GM18517 (cell line): ENCODE data around the gene SEMA4C.

ENCODE experiments used
- ATAC-seq: cut with Tn5 transposase; IDR thresholded peaks from one replicate; pipeline ENCODE4 v1.9.1; 2021; ENCODE audit warnings: mild to moderate bottlenecking, moderate library complexity; ENCODE audit not compliant: unreplicated experiment

Gene SEMA4C

GRCh38 chr2:96844405-96844808 lies 25.5 kb downstream of the SEMA4C start:
- no peak for ATAC-seq

- no peak for ATAC-seq
These were observed 26.2 kb downstream of the SEMA4C start, which contains the start of gene ANKRD23 for GRCh38 chr2:96843538-96844268. TSS of gene ANKRD23 (minus strand) at chr2:96844021. CDS start at chr2:96843992, 29 bp downstream.

- no peak for ATAC-seq
These were observed 27.3 kb downstream of the SEMA4C start for GRCh38 chr2:96842600-96842999.

- no peak for ATAC-seq
These were observed 28.0 kb downstream of the SEMA4C start for GRCh38 chr2:96841701-96842495.

DNA sequence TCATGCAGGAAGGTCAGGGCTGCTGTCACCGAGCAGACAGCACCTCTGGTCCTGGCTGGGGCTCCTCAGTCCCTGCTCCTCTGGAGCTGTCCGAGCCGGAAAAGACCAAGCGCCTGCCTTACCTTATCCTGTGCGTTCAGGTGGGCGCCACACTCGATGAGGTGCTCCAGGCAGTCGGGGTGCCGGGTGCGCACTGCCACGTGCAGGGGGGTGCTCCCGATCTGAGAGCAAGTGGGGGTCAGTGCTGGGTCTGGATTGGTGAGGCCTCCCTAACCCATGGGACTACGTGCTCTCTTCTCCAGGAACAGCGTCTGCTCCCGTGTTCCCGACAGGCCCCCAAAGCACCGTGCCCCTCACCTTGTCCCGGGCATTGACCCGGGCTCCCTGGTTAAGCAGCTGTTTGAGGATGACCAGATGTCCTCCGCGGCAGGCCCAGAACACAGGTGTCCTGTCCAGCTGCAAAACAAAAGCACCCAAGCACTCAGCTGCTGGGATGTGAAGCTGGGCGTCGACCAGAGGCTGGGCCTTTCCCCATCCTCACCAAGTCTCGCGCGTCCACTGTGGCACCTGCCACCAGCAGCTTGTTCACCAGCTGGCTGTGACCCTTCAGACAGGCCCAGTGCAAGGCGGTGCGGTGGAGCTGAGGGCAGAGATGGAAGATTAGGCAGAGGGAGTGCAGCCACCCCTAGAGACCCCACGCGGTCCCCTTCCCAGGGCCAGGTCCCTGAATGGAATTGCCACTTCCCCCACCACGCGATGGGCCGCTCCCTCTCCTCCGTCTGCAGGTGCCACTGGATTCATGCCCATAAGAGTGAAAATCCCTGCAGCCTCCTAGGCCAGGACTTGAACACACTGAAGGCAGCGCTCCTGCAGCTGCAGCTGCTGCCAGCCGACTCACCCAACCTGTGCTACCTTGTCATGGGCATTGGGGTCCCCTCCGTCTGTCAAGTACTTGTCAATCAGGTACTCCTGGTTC lies 29.7 kb downstream of the SEMA4C start:
- no peak for ATAC-seq

DNA sequence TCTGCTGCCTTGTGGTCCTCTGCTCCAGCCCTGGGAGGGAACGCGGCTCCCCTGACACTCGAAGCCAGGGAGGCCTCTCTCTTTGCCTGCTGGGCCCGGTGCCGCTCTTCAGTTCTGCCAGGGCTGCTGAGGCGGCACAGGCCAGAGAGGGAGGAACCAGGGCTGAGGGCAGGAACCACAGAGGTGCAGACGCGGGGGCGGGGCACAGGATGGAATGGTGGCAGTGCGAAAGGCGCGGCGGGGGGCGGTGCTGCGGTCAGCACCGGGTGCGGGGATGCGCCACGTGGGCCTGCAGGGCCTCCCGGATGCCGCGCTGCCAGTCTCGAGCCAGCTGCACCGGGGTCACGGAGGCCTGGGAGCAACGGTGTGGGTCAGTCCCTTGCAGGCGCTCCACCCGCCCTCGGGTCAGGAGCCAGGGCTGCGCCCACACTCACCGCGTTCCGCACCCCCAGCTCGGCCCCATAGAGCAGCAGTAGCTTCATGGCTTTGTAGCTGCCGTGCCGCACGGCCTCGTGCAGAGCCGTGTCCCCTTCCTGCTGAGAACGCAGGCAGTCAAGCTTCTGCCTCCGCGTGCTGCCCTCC lies 30.5 kb downstream of the SEMA4C start:
- ATAC-seq = peak; percentile 61

GRCh38 chr2:96838345-96839292 lies 31.3 kb downstream of the SEMA4C start:
- ATAC-seq = no peak

DNA sequence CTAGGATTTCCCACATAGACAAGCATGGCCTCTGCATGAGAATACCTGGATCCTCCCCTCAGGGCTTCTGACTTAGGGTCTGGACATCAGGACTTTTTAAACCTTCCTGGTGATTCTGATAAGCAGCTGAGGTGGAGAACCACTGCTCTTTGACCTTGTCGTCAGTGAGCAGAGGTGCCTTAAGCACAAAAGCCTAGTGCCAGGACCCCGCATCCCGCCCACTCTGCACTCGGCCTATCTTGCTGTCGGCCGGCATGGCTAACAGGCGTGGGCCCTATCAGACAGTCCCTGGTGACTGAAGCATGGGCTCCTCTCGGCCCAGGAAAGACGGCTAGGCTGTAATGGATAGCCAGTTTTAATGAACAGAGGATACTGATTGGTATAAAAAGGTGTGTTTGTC lies 32.3 kb downstream of the SEMA4C start:
- ATAC-seq = no peak

GRCh38 chr2:96835830-96836229 lies 34.0 kb downstream of the SEMA4C start:
- ATAC-seq = no peak

DNA sequence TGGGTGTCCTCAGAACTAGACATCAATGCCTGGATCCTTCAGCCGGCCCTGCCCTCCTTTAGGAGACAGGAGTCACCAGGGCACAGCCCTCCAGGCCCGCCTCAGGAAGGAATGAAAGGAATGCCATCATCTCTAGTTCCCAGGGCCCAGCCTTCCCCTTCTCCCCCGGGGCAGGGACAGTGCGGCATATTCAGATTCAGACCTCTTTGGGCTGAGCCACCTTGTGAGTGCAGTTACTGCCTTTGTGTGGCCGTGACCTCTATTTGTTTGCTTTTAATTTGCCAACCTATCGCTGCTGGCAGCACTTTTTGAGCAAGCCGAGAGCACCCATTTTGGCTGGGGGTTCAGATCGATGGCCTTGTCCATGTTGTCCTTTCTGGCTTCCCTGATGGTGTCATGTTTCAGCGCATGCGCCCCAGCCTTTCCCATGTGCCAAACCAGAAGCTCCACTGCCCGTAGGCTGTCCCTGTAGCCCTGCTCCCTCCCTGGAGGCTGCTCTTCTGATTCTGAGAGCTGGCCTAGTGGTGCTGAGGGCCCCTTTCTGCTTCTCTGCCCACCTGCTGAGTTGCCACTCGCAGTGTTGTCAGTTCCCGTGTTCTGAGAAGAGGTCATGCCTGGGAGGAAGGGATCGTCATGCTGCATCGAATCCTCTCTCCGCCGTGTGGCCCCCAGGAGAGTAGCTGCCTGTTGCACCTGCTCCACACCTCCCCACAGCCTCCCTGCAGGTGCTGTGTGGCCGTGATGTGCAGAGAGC lies 36.9 kb downstream of the SEMA4C start:
- ATAC-seq = no peak

GRCh38 chr2:96832408-96832753 lies 37.5 kb downstream of the SEMA4C start:
- no peak for ATAC-seq

- no peak for ATAC-seq
These were observed 38.2 kb downstream of the SEMA4C start for GRCh38 chr2:96831679-96832078.

- ATAC-seq = no peak
These were observed 39.8 kb downstream of the SEMA4C start for GRCh38 chr2:96830044-96830562.

GRCh38 chr2:96828874-96829273 lies 41.0 kb downstream of the SEMA4C start:
- ATAC-seq = no peak

DNA sequence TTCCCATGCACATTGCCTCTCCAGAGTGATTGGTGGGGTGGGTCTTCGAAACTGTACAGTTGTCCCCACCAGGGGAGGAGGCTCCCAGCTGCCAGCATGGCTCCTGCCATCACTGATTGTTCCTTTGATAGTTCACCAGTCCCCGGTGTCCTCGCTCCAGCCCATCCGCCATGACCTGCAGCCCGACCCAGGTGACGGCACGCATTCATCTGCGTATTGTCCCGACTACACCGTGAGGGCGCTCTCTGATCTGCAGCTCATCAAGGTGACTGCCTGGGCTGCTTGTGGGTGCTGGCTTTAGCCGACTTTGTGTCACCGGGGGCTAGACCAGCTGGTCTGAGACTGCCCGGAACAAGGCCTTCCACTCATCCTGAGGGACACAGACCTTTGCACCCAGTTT lies 41.4 kb downstream of the SEMA4C start:
- ATAC-seq = no peak

DNA sequence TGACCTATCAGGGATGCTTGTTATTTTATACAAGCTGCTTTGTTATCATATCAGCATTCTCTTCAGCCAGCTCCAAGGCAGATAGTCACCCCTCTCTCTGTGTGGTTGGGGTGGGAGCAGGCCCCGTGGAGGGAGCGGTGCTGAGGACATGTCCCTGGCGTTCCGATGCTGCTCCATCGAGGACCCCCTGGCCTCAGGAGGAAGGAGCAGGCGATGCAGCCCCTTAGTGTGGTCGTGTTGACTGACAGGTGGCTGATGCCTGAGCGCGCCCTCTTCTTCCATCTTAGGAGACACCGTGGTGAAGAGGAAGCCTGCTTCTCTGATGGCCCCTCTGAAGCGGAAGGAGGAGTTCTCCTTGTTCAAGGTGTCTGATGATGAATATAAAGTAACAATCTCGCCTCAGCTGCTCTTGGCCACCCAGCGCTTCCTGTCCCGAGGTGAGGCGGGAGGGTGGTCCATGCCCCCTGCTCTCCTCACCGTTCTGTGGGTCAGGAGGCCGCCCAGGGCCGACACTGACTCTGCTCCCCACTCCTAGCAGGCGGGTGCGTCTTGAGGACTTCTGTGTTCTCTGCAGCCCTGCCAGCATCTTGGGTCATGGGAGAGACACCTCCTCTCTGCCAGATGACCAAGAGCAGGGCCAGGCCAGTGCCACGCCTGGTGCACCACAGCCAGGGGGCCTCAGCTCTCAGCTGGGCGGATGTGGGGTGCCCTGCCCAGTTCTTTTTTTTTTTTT lies 43.2 kb downstream of the SEMA4C start:
- no peak for ATAC-seq

- ATAC-seq = no peak
These were observed 44.8 kb downstream of the SEMA4C start for GRCh38 chr2:96825057-96825456.
